ENCODE results near the gene INTS14. TPM values are rescaled to one million over a fixed set of nuclear protein-coding genes. Genes with fewer than 3 reads are reported as not detected.

INTS14 gene
- total and polyA plus RNA-seq, 4 donors, result 12.0 to 26.4 (median 16.0) TPM

DNA sequence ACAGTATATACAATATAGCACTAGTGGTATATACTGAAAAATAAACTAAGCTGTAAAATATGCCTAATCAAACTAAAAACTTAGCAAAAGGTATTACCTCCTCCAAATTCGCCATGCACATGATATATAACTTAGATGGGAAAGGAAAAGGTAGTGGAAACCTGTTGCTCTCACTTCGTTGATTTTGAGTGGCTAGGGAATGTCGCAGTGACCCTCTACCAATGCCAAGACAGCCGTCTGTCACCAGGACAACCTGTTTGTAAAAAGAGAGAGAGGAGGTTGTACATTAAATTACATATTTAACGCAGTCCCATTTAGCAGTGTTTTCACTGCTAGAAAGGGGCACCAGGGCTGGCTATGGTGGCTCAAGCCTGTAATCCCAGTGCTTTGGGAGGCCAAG lies 11.3 kb downstream of the INTS14 start:
- H3K27me3 ChIP-seq (ENCODE audit: control insufficient read depth in 4 of 4, insufficient read depth in 4 of 4, low read length in 3 of 4), result no peaks in the 10 kb centered on the region
- H3K4me1 ChIP-seq (ENCODE audit: control insufficient read depth in 4 of 4, insufficient read depth in 4 of 4, low read length in 3 of 4), result no peaks in the 10 kb centered on the region
- DNase-seq (ENCODE audit: low spot score), result no peak
- no peak overlapping the region for H3K9ac ChIP-seq (ENCODE audit: low read depth in 1 of 2, low read length in 2 of 2)
- no peaks in the 10 kb centered on the region for H3K9me3 ChIP-seq (ENCODE audit: control insufficient read depth in 4 of 4, low read length in 3 of 4)
- TF ChIP-seq, protein P1, sequence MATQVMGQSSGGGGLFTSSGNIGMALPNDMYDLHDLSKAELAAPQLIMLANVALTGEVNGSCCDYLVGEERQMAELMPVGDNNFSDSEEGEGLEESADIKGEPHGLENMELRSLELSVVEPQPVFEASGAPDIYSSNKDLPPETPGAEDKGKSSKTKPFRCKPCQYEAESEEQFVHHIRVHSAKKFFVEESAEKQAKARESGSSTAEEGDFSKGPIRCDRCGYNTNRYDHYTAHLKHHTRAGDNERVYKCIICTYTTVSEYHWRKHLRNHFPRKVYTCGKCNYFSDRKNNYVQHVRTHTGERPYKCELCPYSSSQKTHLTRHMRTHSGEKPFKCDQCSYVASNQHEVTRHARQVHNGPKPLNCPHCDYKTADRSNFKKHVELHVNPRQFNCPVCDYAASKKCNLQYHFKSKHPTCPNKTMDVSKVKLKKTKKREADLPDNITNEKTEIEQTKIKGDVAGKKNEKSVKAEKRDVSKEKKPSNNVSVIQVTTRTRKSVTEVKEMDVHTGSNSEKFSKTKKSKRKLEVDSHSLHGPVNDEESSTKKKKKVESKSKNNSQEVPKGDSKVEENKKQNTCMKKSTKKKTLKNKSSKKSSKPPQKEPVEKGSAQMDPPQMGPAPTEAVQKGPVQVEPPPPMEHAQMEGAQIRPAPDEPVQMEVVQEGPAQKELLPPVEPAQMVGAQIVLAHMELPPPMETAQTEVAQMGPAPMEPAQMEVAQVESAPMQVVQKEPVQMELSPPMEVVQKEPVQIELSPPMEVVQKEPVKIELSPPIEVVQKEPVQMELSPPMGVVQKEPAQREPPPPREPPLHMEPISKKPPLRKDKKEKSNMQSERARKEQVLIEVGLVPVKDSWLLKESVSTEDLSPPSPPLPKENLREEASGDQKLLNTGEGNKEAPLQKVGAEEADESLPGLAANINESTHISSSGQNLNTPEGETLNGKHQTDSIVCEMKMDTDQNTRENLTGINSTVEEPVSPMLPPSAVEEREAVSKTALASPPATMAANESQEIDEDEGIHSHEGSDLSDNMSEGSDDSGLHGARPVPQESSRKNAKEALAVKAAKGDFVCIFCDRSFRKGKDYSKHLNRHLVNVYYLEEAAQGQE (IDR thresholded peaks at IDR 0.05), result no peak
- TF ChIP-seq HNF4A (conservative IDR thresholded peaks at IDR 0.05) (no peak), HNF4G (IDR thresholded peaks at IDR 0.05) (no peak), GABPA (IDR thresholded peaks at IDR 0.05 in 1 of 2, conservative IDR thresholded peaks at IDR 0.05 in 1 of 2) (no peak), NR2F2 (IDR thresholded peaks at IDR 0.05) (no peak), YY1 (IDR thresholded peaks at IDR 0.05) (no peak), TAF1 (conservative IDR thresholded peaks at IDR 0.05) (no peak), RXRA (IDR thresholded peaks at IDR 0.05) (no peak), EGR1 (IDR thresholded peaks at IDR 0.05; ENCODE audit: low read depth in 2 of 2) (no peak)
- TF ChIP-seq, protein P2, sequence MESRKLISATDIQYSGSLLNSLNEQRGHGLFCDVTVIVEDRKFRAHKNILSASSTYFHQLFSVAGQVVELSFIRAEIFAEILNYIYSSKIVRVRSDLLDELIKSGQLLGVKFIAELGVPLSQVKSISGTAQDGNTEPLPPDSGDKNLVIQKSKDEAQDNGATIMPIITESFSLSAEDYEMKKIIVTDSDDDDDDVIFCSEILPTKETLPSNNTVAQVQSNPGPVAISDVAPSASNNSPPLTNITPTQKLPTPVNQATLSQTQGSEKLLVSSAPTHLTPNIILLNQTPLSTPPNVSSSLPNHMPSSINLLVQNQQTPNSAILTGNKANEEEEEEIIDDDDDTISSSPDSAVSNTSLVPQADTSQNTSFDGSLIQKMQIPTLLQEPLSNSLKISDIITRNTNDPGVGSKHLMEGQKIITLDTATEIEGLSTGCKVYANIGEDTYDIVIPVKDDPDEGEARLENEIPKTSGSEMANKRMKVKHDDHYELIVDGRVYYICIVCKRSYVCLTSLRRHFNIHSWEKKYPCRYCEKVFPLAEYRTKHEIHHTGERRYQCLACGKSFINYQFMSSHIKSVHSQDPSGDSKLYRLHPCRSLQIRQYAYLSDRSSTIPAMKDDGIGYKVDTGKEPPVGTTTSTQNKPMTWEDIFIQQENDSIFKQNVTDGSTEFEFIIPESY (IDR thresholded peaks at IDR 0.05), result no peak
- TF ChIP-seq, protein P3, sequence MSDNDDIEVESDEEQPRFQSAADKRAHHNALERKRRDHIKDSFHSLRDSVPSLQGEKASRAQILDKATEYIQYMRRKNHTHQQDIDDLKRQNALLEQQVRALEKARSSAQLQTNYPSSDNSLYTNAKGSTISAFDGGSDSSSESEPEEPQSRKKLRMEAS (IDR thresholded peaks at IDR 0.05), result no peak
- peaks cover 9 to 55% (median 30%) of the 10 kb centered on the region in 4 donors for H3K36me3 ChIP-seq (ENCODE audit: control insufficient read depth in 4 of 4, insufficient read depth in 3 of 4, low read depth in 1 of 4, low read length in 3 of 4)
- WGBS, result 96% methylated on average over 5 of the region's 5 CpGs
- H3K27ac ChIP-seq (ENCODE audit: low read depth in 1 of 2, low read length in 2 of 2), result no peak overlapping the region
- H3K4me3 ChIP-seq (ENCODE audit: low read depth in 1 of 3, low read length in 3 of 3), result no peak overlapping the region

DNA sequence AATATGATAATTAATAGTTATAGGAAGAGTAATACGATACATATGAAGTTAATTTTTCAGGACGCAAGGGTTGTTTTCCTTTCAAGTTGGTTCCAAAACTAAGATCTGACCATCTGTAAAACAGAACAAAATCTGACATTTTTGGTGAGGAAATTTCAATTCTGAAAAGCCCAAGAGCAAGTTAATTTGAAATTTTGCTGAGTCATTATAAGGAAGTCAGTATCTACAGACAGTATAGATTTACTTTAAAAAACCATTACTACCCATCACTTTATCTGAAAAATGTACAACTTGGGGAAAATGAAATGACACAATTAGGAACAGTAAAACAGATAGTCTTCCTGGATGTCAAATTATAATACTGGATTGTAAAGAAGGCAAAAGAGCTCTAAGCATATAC lies 12.5 kb downstream of the INTS14 start:
- Histone ChIP-seq H3K27ac (ENCODE audit: low read depth in 1 of 2, low read length in 2 of 2) (no peak overlapping the region), H3K9me3 (ENCODE audit: control insufficient read depth in 4 of 4, low read length in 3 of 4) (no peaks in the 10 kb centered on the region), H3K36me3 (ENCODE audit: control insufficient read depth in 4 of 4, insufficient read depth in 3 of 4, low read depth in 1 of 4, low read length in 3 of 4) (peaks cover 7 to 46% (median 25%) of the 10 kb centered on the region in 4 donors), H3K9ac (ENCODE audit: low read depth in 1 of 2, low read length in 2 of 2) (no peak overlapping the region), H3K4me3 (ENCODE audit: low read depth in 1 of 3, low read length in 3 of 3) (no peak overlapping the region), H3K4me1 (ENCODE audit: control insufficient read depth in 4 of 4, insufficient read depth in 4 of 4, low read length in 3 of 4) (no peaks in the 10 kb centered on the region), H3K27me3 (ENCODE audit: control insufficient read depth in 4 of 4, insufficient read depth in 4 of 4, low read length in 3 of 4) (no peaks in the 10 kb centered on the region)
- no peak for DNase-seq (ENCODE audit: low spot score)
- WGBS, result 97% methylated on average over 2 of the region's 2 CpGs
- TF ChIP-seq FOXA2 (IDR thresholded peaks at IDR 0.05) (no peak), EGR1 (IDR thresholded peaks at IDR 0.05; ENCODE audit: low read depth in 2 of 2) (no peak), HNF4A (conservative IDR thresholded peaks at IDR 0.05) (no peak), SP1 (IDR thresholded peaks at IDR 0.05) (no peak), FOXA1 (IDR thresholded peaks at IDR 0.05) (no peak), YY1 (IDR thresholded peaks at IDR 0.05) (no peak), RAD21 (IDR thresholded peaks at IDR 0.05) (no peak), NR2F2 (IDR thresholded peaks at IDR 0.05) (no peak), HNF4G (IDR thresholded peaks at IDR 0.05) (no peak), RXRA (IDR thresholded peaks at IDR 0.05) (no peak), JUND (IDR thresholded peaks at IDR 0.05) (no peak), GABPA (IDR thresholded peaks at IDR 0.05 in 1 of 2, conservative IDR thresholded peaks at IDR 0.05 in 1 of 2) (no peak)
- TF ChIP-seq, protein P2 (IDR thresholded peaks at IDR 0.05), result no peak
- TF ChIP-seq, protein P3 (IDR thresholded peaks at IDR 0.05), result no peak
- TF ChIP-seq, protein P4, sequence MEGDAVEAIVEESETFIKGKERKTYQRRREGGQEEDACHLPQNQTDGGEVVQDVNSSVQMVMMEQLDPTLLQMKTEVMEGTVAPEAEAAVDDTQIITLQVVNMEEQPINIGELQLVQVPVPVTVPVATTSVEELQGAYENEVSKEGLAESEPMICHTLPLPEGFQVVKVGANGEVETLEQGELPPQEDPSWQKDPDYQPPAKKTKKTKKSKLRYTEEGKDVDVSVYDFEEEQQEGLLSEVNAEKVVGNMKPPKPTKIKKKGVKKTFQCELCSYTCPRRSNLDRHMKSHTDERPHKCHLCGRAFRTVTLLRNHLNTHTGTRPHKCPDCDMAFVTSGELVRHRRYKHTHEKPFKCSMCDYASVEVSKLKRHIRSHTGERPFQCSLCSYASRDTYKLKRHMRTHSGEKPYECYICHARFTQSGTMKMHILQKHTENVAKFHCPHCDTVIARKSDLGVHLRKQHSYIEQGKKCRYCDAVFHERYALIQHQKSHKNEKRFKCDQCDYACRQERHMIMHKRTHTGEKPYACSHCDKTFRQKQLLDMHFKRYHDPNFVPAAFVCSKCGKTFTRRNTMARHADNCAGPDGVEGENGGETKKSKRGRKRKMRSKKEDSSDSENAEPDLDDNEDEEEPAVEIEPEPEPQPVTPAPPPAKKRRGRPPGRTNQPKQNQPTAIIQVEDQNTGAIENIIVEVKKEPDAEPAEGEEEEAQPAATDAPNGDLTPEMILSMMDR (IDR thresholded peaks at IDR 0.05; ENCODE audit: low read depth, low read length, missing input control), result no peak
- TF ChIP-seq, protein P1 (IDR thresholded peaks at IDR 0.05), result no peak
- TF ChIP-seq, protein P5, sequence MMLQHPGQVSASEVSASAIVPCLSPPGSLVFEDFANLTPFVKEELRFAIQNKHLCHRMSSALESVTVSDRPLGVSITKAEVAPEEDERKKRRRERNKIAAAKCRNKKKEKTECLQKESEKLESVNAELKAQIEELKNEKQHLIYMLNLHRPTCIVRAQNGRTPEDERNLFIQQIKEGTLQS (IDR thresholded peaks at IDR 0.05), result no peak

All from liver (tissue), 9 donors.